Suprapubic skin (tissue), 4 donors: ENCODE data around the gene TMEM184B. TPM values are rescaled to one million over a fixed set of nuclear protein-coding genes. Genes with fewer than 3 reads are reported as not detected.

Experiments
- DNase-seq, 2 donors: peaks; one replicate each; pipeline ENCODE4 v3.0.0-alpha.2; 2019; ENCODE audit warnings: low spot score in 2 of 2
- H3K27ac ChIP-seq: fragments of 200-600 bp; sonication (generic); one replicate; pipeline ENCODE4 v1.5.1; 2019
- H3K27me3 ChIP-seq: fragments of 200-600 bp; sonication (generic); one replicate; pipeline ENCODE4 v1.5.1; 2019
- H3K36me3 ChIP-seq: fragments of 200-600 bp; sonication (generic); one replicate; pipeline ENCODE4 v1.5.1; 2019
- H3K4me1 ChIP-seq: fragments of 200-600 bp; sonication (generic); one replicate; pipeline ENCODE4 v1.5.1; 2019
- H3K4me3 ChIP-seq: fragments of 200-600 bp; sonication (generic); one replicate; pipeline ENCODE4 v1.5.1; 2019; ENCODE audit warnings: mild to moderate bottlenecking
- H3K9me3 ChIP-seq: fragments of 200-600 bp; sonication (generic); one replicate; pipeline ENCODE4 v1.5.1; 2019
- EP300 ChIP-seq: sonication (generic); formaldehyde crosslinking; IDR thresholded peaks from one replicate; pipeline ENCODE4 v1.6.1; 2017; ENCODE audit warnings: antibody characterized with exemption
- POLR2A ChIP-seq, 2 donors: fragments of 450-650 bp; IDR thresholded peaks; one replicate each; pipeline ENCODE4 v1.6.1; 2017; ENCODE audit warnings: antibody characterized with exemption in 2 of 2, mild to moderate bottlenecking in 2 of 2, moderate library complexity in 2 of 2
- POLR2AphosphoS5 ChIP-seq, 3 donors: sonication (generic); formaldehyde crosslinking; IDR thresholded peaks; one replicate each; pipeline ENCODE4 v1.6.1; 2017; ENCODE audit warnings: antibody characterized with exemption in 3 of 3
- WGBS: methylation state at CpG from one replicate; pipeline ENCODE4 v1.1.5; 2018; 5-methylcytosine and 5-hydroxymethylcytosine counted together
- total RNA-seq, 4 donors: library from RNA; depleted of rRNA; stranded (reverse); fragments of >200 nt; gene quantifications; one replicate each; pipeline ENCODE4 v1.1.0, GENCODE V29; 2016
- TF ChIP-seq, protein P1 (sequence below), 2 donors: fragments of 200-600 bp in 1 of 2; fragments of 450-650 bp in 1 of 2; sonication (generic) in 1 of 2; IDR thresholded peaks; one replicate each; pipeline ENCODE4 v1.5.1; 2016 to 2019; ENCODE audit warnings: antibody characterized with exemption in 2 of 2, mild to moderate bottlenecking in 1 of 2, moderate library complexity in 1 of 2

Gene TMEM184B
- total RNA-seq, 4 donors from 2014 or later, result 41.5 to 54.9 (median 46.0) TPM

DNA sequence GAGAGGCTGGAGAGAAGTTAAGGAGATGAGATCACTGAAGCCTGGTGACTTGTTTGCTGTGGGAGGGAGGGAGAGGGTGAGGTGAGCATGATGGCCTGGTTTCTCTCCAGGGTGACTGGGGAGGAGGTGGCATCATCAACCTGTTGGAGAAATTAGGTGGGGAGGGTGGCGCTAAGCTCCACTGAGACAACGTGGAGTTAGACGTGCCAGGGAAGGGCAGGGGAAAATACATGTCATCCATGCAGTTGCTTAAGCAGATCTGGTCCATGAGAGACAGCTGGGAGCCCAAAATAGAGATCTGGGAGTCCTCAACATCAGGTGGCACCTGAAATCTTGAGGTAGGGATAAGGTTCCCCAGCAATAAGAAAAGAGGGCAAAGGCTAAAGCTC is 80.3 kb downstream of the TMEM184B start:
- no peak overlapping the region for H3K4me3 ChIP-seq
- H3K36me3 ChIP-seq, result no peaks in the 10 kb centered on the region
- H3K4me1 ChIP-seq, result peaks cover 3% of the 10 kb centered on the region
- TF ChIP-seq POLR2A (IDR thresholded peaks at IDR 0.05) (no peak), POLR2AphosphoS5 (IDR thresholded peaks at IDR 0.05) (no peak), EP300 (no peak)
- TF ChIP-seq, protein P1, sequence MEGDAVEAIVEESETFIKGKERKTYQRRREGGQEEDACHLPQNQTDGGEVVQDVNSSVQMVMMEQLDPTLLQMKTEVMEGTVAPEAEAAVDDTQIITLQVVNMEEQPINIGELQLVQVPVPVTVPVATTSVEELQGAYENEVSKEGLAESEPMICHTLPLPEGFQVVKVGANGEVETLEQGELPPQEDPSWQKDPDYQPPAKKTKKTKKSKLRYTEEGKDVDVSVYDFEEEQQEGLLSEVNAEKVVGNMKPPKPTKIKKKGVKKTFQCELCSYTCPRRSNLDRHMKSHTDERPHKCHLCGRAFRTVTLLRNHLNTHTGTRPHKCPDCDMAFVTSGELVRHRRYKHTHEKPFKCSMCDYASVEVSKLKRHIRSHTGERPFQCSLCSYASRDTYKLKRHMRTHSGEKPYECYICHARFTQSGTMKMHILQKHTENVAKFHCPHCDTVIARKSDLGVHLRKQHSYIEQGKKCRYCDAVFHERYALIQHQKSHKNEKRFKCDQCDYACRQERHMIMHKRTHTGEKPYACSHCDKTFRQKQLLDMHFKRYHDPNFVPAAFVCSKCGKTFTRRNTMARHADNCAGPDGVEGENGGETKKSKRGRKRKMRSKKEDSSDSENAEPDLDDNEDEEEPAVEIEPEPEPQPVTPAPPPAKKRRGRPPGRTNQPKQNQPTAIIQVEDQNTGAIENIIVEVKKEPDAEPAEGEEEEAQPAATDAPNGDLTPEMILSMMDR (IDR thresholded peaks at IDR 0.05), result no peak
- H3K9me3 ChIP-seq, result no peaks in the 10 kb centered on the region
- H3K27ac ChIP-seq, result no peak overlapping the region
- no peak for DNase-seq
- 72% methylated on average over 3 of the region's 3 CpGs for WGBS
- H3K27me3 ChIP-seq, result no peaks in the 10 kb centered on the region

DNA sequence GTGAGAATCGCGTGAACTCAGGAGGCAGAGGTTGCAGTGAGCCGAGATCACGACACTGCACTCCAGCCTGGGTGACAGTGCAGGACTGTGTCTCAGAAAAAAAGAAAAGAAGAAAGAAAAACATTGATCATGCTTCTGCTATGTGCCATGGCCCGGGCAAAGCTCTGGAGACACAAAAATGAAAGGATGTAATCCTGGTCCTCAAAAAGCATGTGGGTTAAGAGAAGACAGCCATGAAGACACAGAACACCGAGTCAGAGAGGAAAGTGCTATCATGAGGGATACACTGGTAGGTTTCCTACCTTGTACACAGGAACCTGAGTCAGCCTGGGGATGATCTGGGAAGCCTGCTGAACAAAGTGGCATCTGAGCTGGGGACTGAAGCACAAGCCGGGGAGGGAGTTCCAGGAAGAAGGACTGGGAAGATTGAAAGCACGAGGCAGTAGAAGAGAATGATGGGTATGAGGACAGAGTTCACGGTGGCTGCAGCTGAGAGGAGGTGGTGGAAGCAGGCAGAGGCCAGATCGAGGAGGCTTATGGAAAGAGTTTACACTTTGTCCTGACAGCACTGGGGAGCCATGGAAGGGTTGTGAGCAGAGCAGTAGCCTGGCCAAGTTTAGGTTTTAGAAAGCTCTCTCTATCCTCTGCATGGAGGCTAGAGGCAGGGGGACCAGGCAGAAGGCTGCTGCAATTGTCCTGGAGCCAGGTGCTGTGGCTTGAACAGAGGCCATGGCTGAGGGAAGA is 80.9 kb downstream of the TMEM184B start:
- no peaks in the 10 kb centered on the region for H3K36me3 ChIP-seq
- no peaks in the 10 kb centered on the region for H3K27me3 ChIP-seq
- TF ChIP-seq, protein P1 (IDR thresholded peaks at IDR 0.05), result no peak
- TF ChIP-seq EP300, result no peak
- no peak for TF ChIP-seq POLR2AphosphoS5 (IDR thresholded peaks at IDR 0.05)
- no peak overlapping the region for H3K27ac ChIP-seq
- 88% methylated on average over 10 of the region's 10 CpGs for WGBS
- peaks cover 4% of the 10 kb centered on the region for H3K4me1 ChIP-seq
- no peaks in the 10 kb centered on the region for H3K9me3 ChIP-seq
- no peak for DNase-seq
- no peak overlapping the region for H3K4me3 ChIP-seq

DNA sequence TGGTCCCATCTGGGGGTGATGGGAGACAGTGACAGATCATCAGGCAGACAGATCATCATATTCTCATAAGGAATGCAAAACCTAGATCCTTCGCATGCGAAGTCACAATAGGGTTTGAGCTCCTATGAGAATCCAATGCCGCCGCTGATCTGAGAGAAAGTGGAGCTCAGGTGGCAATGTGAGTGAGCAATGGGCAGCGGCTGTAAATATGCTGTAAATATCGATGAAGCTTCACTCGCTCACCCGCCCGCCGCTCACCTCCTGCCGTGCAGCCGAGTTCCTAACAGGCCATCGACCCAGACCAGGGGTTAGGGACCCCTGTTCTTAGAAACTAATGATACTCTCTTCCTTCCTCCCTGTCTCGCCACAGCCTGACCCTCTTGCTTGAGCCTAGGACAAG is 81.8 kb downstream of the TMEM184B start:
- no peak overlapping the region for H3K4me3 ChIP-seq
- no peaks in the 10 kb centered on the region for H3K9me3 ChIP-seq
- H3K36me3 ChIP-seq, result no peaks in the 10 kb centered on the region
- DNase-seq, result no peak
- no peaks in the 10 kb centered on the region for H3K27me3 ChIP-seq
- TF ChIP-seq POLR2AphosphoS5 (IDR thresholded peaks at IDR 0.05) (no peak), EP300 (no peak), POLR2A (IDR thresholded peaks at IDR 0.05) (no peak)
- TF ChIP-seq, protein P1 (IDR thresholded peaks at IDR 0.05), result no peak
- WGBS, result 97% methylated on average over 14 of the region's 14 CpGs
- no peak overlapping the region for H3K27ac ChIP-seq
- peaks cover 10% of the 10 kb centered on the region for H3K4me1 ChIP-seq

DNA sequence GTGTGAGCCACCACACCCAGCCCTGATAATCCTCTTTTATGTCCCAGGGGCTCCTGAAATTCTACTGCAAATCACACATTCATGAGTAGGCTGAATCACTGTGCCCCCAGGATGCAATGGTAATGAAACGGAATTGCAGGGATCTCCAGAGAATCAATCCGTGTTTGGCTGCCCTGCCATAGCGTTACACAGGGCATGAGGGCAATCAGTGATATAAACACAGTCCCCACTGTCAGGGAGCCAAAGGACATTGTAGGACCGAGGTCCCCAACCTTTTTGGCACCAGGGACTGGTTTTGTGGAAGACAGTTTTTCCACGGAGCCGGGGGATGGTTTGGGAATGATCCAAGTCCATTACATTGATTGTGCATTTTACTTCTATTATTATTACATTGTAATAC is 82.2 kb downstream of the TMEM184B start:
- no peak for TF ChIP-seq EP300
- TF ChIP-seq, protein P1 (IDR thresholded peaks at IDR 0.05), result no peak
- TF ChIP-seq POLR2A (IDR thresholded peaks at IDR 0.05), result no peak
- TF ChIP-seq POLR2AphosphoS5 (IDR thresholded peaks at IDR 0.05), result no peak
- peaks cover 10% of the 10 kb centered on the region for H3K4me1 ChIP-seq
- H3K4me3 ChIP-seq, result no peak overlapping the region
- H3K27me3 ChIP-seq, result no peaks in the 10 kb centered on the region
- 45% methylated on average over 6 of the region's 6 CpGs for WGBS
- H3K27ac ChIP-seq, result no peak overlapping the region
- no peaks in the 10 kb centered on the region for H3K9me3 ChIP-seq
- no peaks in the 10 kb centered on the region for H3K36me3 ChIP-seq
- DNase-seq, result no peak

DNA sequence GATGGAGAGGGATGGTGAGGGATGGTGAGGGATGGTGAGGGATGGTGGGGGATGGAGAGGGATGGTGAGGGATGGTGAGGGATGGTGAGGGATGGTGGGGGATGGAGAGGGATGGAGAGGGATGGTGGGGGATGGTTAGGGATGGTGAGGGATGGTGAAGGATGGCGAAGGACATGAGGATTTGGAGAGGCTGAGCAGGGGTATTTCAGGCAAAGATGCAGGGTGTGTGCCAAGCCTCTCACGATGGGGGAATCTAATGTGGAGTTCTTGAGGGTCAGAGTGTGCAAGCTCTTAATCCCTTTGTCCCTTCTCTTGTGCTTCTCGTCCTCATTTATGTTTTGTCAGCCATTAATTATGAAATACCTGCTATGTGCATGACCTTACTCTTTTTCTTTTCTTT is 83.7 kb downstream of the TMEM184B start:
- Histone ChIP-seq H3K9me3 (no peaks in the 10 kb centered on the region), H3K4me3 (no peak overlapping the region), H3K27ac (no peak overlapping the region), H3K36me3 (no peaks in the 10 kb centered on the region), H3K4me1 (peaks cover 10% of the 10 kb centered on the region), H3K27me3 (no peaks in the 10 kb centered on the region)
- DNase-seq, result no peak
- WGBS, result 83% methylated on average over 3 of the region's 3 CpGs
- no peak for TF ChIP-seq POLR2AphosphoS5 (IDR thresholded peaks at IDR 0.05)
- no peak for TF ChIP-seq POLR2A (IDR thresholded peaks at IDR 0.05)
- TF ChIP-seq EP300, result no peak
- TF ChIP-seq, protein P1 (IDR thresholded peaks at IDR 0.05), result no peak
